HCEC 1CT (cell line): ENCODE data around the gene RNF223.
"Not testable (repeated sequence)": the region's sequence is repeated elsewhere in the genome, so short reads cannot be mapped to it uniquely, and the experiment has no call there.

Experiments used
- DNase-seq: peaks from one replicate; pipeline ENCODE4 v3.0.0-alpha.2; 2017

RNF223 gene

GRCh38 chr1:1106510-1107221, 32.6 kb upstream of the RNF223 start:
- DNase-seq = no peak

GRCh38 chr1:1104152-1104551, 30.0 kb upstream of the RNF223 start:
- DNase-seq = not testable (repeated sequence)

- no peak for DNase-seq
Observed at GRCh38 chr1:1101503-1101902, 27.4 kb upstream of the RNF223 start.

GRCh38 chr1:1100296-1100695, 26.2 kb upstream of the RNF223 start:
- DNase-seq = no peak

- DNase-seq = no peak
Observed at GRCh38 chr1:1099506-1100183, 25.5 kb upstream of the RNF223 start.

- DNase-seq = no peak
Observed at GRCh38 chr1:1098681-1099421, 24.7 kb upstream of the RNF223 start.

GRCh38 chr1:1096136-1096535, 22.0 kb upstream of the RNF223 start:
- not testable (repeated sequence) for DNase-seq

GRCh38 chr1:1094981-1095380, 20.9 kb upstream of the RNF223 start:
- DNase-seq = no peak

GRCh38 chr1:1093610-1093943, 19.5 kb upstream of the RNF223 start:
- no peak for DNase-seq

GRCh38 chr1:1092894-1093609, 18.9 kb upstream of the RNF223 start:
- DNase-seq = no peak

GRCh38 chr1:1092149-1092855, 18.2 kb upstream of the RNF223 start:
- no peak for DNase-seq

- no peak for DNase-seq
Observed at GRCh38 chr1:1091344-1092148, 17.4 kb upstream of the RNF223 start.

- no peak for DNase-seq
Observed at GRCh38 chr1:1090424-1091343, 16.6 kb upstream of the RNF223 start.

GRCh38 chr1:1089731-1090423, 15.8 kb upstream of the RNF223 start:
- DNase-seq = no peak

- no peak for DNase-seq
Observed at GRCh38 chr1:1088801-1089680, 14.9 kb upstream of the RNF223 start.

- no peak for DNase-seq
Observed at GRCh38 chr1:1088029-1088800, 14.1 kb upstream of the RNF223 start.

- no peak for DNase-seq
Observed at GRCh38 chr1:1087351-1088028, 13.4 kb upstream of the RNF223 start.

GRCh38 chr1:1086911-1087341, 12.8 kb upstream of the RNF223 start:
- DNase-seq = no peak
